ENCODE data around the gene ATRNL1.

ATRNL1 gene

DNA sequence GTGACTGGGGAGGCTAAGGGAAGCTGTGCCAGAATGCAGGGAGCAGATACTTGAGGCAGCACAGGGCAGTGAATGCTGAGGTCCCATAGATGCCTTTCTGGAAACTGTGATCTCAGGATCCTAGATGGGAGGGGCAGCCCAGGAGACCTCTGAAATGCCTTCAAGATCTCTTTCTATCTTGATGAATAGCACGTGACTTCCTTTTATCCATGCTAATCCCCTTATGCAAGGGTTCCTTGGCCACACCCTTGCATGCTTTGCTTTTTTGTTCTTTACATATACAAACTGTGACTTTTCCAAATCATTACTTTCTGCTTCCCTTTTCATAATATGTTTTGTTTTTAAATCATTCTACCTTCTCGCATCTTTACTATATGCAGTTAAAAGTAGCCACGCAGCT, 14.7 kb downstream of the ATRNL1 start:
- no peak overlapping the region for H3K27ac ChIP-seq (ENCODE audit: low read depth, low read length)
- no peak overlapping the region for H3K9ac ChIP-seq (ENCODE audit: low read length)
- H2AFZ ChIP-seq (ENCODE audit: insufficient read depth, low read length, poor library complexity), result no peak overlapping the region
- no peak overlapping the region for H3K18ac ChIP-seq (ENCODE audit: low read length)
- H3K79me1 ChIP-seq (ENCODE audit: low read length), result no peaks in the 10 kb centered on the region
- WGBS (ENCODE audit: extremely low coverage, insufficient coverage, insufficient read length), result 100% methylated on average over 1 of the region's 3 CpGs
- no peak overlapping the region for H2BK120ac ChIP-seq (ENCODE audit: insufficient read depth, low read length, poor library complexity)
- H3K27me3 ChIP-seq (ENCODE audit: insufficient read depth, low read length), result no peaks in the 10 kb centered on the region
- H3K4me3 ChIP-seq (ENCODE audit: low read depth, low read length), result no peak overlapping the region
- peaks cover 7% of the 10 kb centered on the region for H3K9me3 ChIP-seq (ENCODE audit: insufficient read depth, low read depth, low read length)
- H3K4me1 ChIP-seq (ENCODE audit: control insufficient read depth in 1 of 2, insufficient read depth in 2 of 2, low read length in 2 of 2), result no peaks in the 10 kb centered on the region
- no peak overlapping the region for H2BK5ac ChIP-seq (ENCODE audit: low read depth, low read length, poor library complexity)
- DNase-seq, result no peak
- H3K4me2 ChIP-seq (ENCODE audit: low read length), result no peak overlapping the region
- H3K36me3 ChIP-seq (ENCODE audit: control insufficient read depth in 1 of 2, insufficient read depth in 2 of 2, low read length in 2 of 2), result no peaks in the 10 kb centered on the region
- H2BK12ac ChIP-seq (ENCODE audit: low read length), result no peak overlapping the region
- H4K8ac ChIP-seq (ENCODE audit: low read depth, low read length), result no peak overlapping the region
- no peak overlapping the region for H3K14ac ChIP-seq (ENCODE audit: low read length)
- no peak overlapping the region for H4K91ac ChIP-seq (ENCODE audit: low read depth, low read length)
- H3K79me2 ChIP-seq (ENCODE audit: control insufficient read depth, insufficient read depth, low read length, poor library complexity), result no peaks in the 10 kb centered on the region
- H2AK5ac ChIP-seq (ENCODE audit: low read length), result no peak overlapping the region
- H3K4ac ChIP-seq (ENCODE audit: low read depth, low read length), result no peak overlapping the region
- H3K23ac ChIP-seq (ENCODE audit: low read length), result no peak overlapping the region
- H4K12ac ChIP-seq (ENCODE audit: low read depth, low read length), result no peak overlapping the region

- Histone ChIP-seq H3K4me2 (ENCODE audit: low read length) (no peak overlapping the region), H3K9me3 (ENCODE audit: insufficient read depth, low read depth, low read length) (no peaks in the 10 kb centered on the region), H2BK12ac (ENCODE audit: low read length) (no peak overlapping the region), H3K27ac (ENCODE audit: low read depth, low read length) (no peak overlapping the region), H3K9ac (ENCODE audit: low read length) (no peak overlapping the region), H3K4me3 (ENCODE audit: low read depth, low read length) (no peak overlapping the region), H2BK5ac (ENCODE audit: low read depth, low read length, poor library complexity) (no peak overlapping the region), H3K14ac (ENCODE audit: low read length) (no peak overlapping the region), H4K8ac (ENCODE audit: low read depth, low read length) (no peak overlapping the region), H2AFZ (ENCODE audit: insufficient read depth, low read length, poor library complexity) (no peak overlapping the region), H3K27me3 (ENCODE audit: insufficient read depth, low read length) (no peaks in the 10 kb centered on the region), H3K23ac (ENCODE audit: low read length) (no peak overlapping the region), H3K36me3 (ENCODE audit: control insufficient read depth in 1 of 2, insufficient read depth in 2 of 2, low read length in 2 of 2) (no peaks in the 10 kb centered on the region), H3K18ac (ENCODE audit: low read length) (no peak overlapping the region), H3K4ac (ENCODE audit: low read depth, low read length) (no peak overlapping the region), H4K91ac (ENCODE audit: low read depth, low read length) (no peak overlapping the region), H3K4me1 (ENCODE audit: control insufficient read depth in 1 of 2, insufficient read depth in 2 of 2, low read length in 2 of 2) (no peaks in the 10 kb centered on the region), H3K79me2 (ENCODE audit: control insufficient read depth, insufficient read depth, low read length, poor library complexity) (no peaks in the 10 kb centered on the region), H2BK120ac (ENCODE audit: insufficient read depth, low read length, poor library complexity) (no peak overlapping the region), H2AK5ac (ENCODE audit: low read length) (no peak overlapping the region), H4K12ac (ENCODE audit: low read depth, low read length) (no peak overlapping the region), H3K79me1 (ENCODE audit: low read length) (no peaks in the 10 kb centered on the region)
- no peak for DNase-seq
- no CpG with 5 or more reads among the region's 3 CpGs for WGBS (ENCODE audit: extremely low coverage, insufficient coverage, insufficient read length)
Measured at GRCh38 chr10:115117301-115117700, 24.1 kb downstream of the ATRNL1 start.

GRCh38 chr10:115118346-115118745, 25.2 kb downstream of the ATRNL1 start:
- H3K79me1 ChIP-seq (ENCODE audit: low read length), result no peaks in the 10 kb centered on the region
- no peak overlapping the region for H4K91ac ChIP-seq (ENCODE audit: low read depth, low read length)
- no peak overlapping the region for H3K4me2 ChIP-seq (ENCODE audit: low read length)
- H2BK12ac ChIP-seq (ENCODE audit: low read length), result no peak overlapping the region
- no peak overlapping the region for H4K8ac ChIP-seq (ENCODE audit: low read depth, low read length)
- H3K18ac ChIP-seq (ENCODE audit: low read length), result no peak overlapping the region
- no peak overlapping the region for H4K12ac ChIP-seq (ENCODE audit: low read depth, low read length)
- H3K36me3 ChIP-seq (ENCODE audit: control insufficient read depth in 1 of 2, insufficient read depth in 2 of 2, low read length in 2 of 2), result no peaks in the 10 kb centered on the region
- no peak for DNase-seq
- H3K14ac ChIP-seq (ENCODE audit: low read length), result no peak overlapping the region
- H2AFZ ChIP-seq (ENCODE audit: insufficient read depth, low read length, poor library complexity), result no peak overlapping the region
- H3K79me2 ChIP-seq (ENCODE audit: control insufficient read depth, insufficient read depth, low read length, poor library complexity), result no peaks in the 10 kb centered on the region
- no peak overlapping the region for H3K27ac ChIP-seq (ENCODE audit: low read depth, low read length)
- H3K4me1 ChIP-seq (ENCODE audit: control insufficient read depth in 1 of 2, insufficient read depth in 2 of 2, low read length in 2 of 2), result no peaks in the 10 kb centered on the region
- WGBS (ENCODE audit: extremely low coverage, insufficient coverage, insufficient read length), result no CpG with 5 or more reads among the region's 1 CpG
- no peak overlapping the region for H3K23ac ChIP-seq (ENCODE audit: low read length)
- H3K9me3 ChIP-seq (ENCODE audit: insufficient read depth, low read depth, low read length), result no peaks in the 10 kb centered on the region
- no peak overlapping the region for H3K4ac ChIP-seq (ENCODE audit: low read depth, low read length)
- no peak overlapping the region for H2BK120ac ChIP-seq (ENCODE audit: insufficient read depth, low read length, poor library complexity)
- H2BK5ac ChIP-seq (ENCODE audit: low read depth, low read length, poor library complexity), result no peak overlapping the region
- no peaks in the 10 kb centered on the region for H3K27me3 ChIP-seq (ENCODE audit: insufficient read depth, low read length)
- no peak overlapping the region for H3K9ac ChIP-seq (ENCODE audit: low read length)
- H3K4me3 ChIP-seq (ENCODE audit: low read depth, low read length), result no peak overlapping the region
- H2AK5ac ChIP-seq (ENCODE audit: low read length), result no peak overlapping the region

GRCh38 chr10:115125505-115125904, 32.3 kb downstream of the ATRNL1 start:
- no peaks in the 10 kb centered on the region for H3K36me3 ChIP-seq (ENCODE audit: control insufficient read depth in 1 of 2, insufficient read depth in 2 of 2, low read length in 2 of 2)
- H3K79me1 ChIP-seq (ENCODE audit: low read length), result no peaks in the 10 kb centered on the region
- no peak overlapping the region for H4K12ac ChIP-seq (ENCODE audit: low read depth, low read length)
- H3K18ac ChIP-seq (ENCODE audit: low read length), result no peak overlapping the region
- H3K4me2 ChIP-seq (ENCODE audit: low read length), result no peak overlapping the region
- no peak overlapping the region for H3K14ac ChIP-seq (ENCODE audit: low read length)
- no peaks in the 10 kb centered on the region for H3K27me3 ChIP-seq (ENCODE audit: insufficient read depth, low read length)
- no peak overlapping the region for H3K27ac ChIP-seq (ENCODE audit: low read depth, low read length)
- H3K4me3 ChIP-seq (ENCODE audit: low read depth, low read length), result no peak overlapping the region
- H2AFZ ChIP-seq (ENCODE audit: insufficient read depth, low read length, poor library complexity), result no peak overlapping the region
- H2BK12ac ChIP-seq (ENCODE audit: low read length), result no peak overlapping the region
- no peak overlapping the region for H3K4ac ChIP-seq (ENCODE audit: low read depth, low read length)
- no peaks in the 10 kb centered on the region for H3K79me2 ChIP-seq (ENCODE audit: control insufficient read depth, insufficient read depth, low read length, poor library complexity)
- no peaks in the 10 kb centered on the region for H3K9me3 ChIP-seq (ENCODE audit: insufficient read depth, low read depth, low read length)
- H3K4me1 ChIP-seq (ENCODE audit: control insufficient read depth in 1 of 2, insufficient read depth in 2 of 2, low read length in 2 of 2), result no peaks in the 10 kb centered on the region
- no peak overlapping the region for H2BK5ac ChIP-seq (ENCODE audit: low read depth, low read length, poor library complexity)
- no CpG with 5 or more reads among the region's 4 CpGs for WGBS (ENCODE audit: extremely low coverage, insufficient coverage, insufficient read length)
- H2BK120ac ChIP-seq (ENCODE audit: insufficient read depth, low read length, poor library complexity), result no peak overlapping the region
- H3K9ac ChIP-seq (ENCODE audit: low read length), result no peak overlapping the region
- no peak overlapping the region for H4K8ac ChIP-seq (ENCODE audit: low read depth, low read length)
- no peak overlapping the region for H2AK5ac ChIP-seq (ENCODE audit: low read length)
- no peak for DNase-seq
- H3K23ac ChIP-seq (ENCODE audit: low read length), result no peak overlapping the region
- H4K91ac ChIP-seq (ENCODE audit: low read depth, low read length), result no peak overlapping the region

All from trophoblast cell (in vitro differentiated cells and primary cell).